Right lobe of liver (tissue), 4 donors: ENCODE results near the gene LDAH.

Experiments
- POLR2A ChIP-seq: fragments of 450-650 bp; IDR thresholded peaks from one replicate; pipeline ENCODE4 v1.6.1; 2017; ENCODE audit warnings: antibody characterized with exemption, mild to moderate bottlenecking
- TF ChIP-seq, protein P1 (sequence below), 4 donors: fragments of 200-600 bp in 3 of 4; fragments of 450-650 bp in 1 of 4; IDR thresholded peaks; one replicate each; pipeline versions ENCODE4 v1.5.1 to v1.8.0; 2016 to 2022; ENCODE audit warnings: antibody characterized with exemption in 4 of 4, mild to moderate bottlenecking in 2 of 4
- donor health status: DM: no; HTN: no; CAD: no.
- donor health status: DM: no; HTN: no; CAD: no.
- donor health status: DM: no; HTN: yes; CAD: no.

DNA sequence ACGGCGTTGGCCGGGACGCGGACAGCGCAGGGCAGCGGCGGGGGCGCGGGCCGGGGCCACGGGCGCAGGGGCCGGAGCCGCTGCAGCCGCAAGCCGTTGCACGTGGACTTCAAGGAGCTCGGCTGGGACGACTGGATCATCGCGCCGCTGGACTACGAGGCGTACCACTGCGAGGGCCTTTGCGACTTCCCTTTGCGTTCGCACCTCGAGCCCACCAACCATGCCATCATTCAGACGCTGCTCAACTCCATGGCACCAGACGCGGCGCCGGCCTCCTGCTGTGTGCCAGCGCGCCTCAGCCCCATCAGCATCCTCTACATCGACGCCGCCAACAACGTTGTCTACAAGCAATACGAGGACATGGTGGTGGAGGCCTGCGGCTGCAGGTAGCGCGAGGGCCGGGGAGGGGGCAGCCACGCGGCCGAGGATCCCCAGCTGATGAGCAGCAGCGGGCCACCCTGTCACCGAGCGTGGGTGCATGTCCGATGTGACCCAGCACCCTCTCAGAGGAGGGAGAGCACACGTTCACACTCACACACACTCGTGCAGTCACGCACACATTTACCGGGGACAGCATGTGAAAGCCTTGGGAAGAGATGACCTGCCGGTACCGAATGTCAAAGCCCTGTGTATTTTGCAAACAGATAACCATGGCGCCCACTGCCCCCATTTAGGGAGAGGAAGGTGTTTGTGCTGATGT is 151.7 kb downstream of the LDAH start:
- TF ChIP-seq, protein P1, sequence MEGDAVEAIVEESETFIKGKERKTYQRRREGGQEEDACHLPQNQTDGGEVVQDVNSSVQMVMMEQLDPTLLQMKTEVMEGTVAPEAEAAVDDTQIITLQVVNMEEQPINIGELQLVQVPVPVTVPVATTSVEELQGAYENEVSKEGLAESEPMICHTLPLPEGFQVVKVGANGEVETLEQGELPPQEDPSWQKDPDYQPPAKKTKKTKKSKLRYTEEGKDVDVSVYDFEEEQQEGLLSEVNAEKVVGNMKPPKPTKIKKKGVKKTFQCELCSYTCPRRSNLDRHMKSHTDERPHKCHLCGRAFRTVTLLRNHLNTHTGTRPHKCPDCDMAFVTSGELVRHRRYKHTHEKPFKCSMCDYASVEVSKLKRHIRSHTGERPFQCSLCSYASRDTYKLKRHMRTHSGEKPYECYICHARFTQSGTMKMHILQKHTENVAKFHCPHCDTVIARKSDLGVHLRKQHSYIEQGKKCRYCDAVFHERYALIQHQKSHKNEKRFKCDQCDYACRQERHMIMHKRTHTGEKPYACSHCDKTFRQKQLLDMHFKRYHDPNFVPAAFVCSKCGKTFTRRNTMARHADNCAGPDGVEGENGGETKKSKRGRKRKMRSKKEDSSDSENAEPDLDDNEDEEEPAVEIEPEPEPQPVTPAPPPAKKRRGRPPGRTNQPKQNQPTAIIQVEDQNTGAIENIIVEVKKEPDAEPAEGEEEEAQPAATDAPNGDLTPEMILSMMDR (IDR thresholded peaks at IDR 0.05), result no peak
- no peak for TF ChIP-seq POLR2A
